ENCODE measurements around the gene SCCPDH.

GRCh38 chr1:246773213-246773641 is 49.0 kb downstream of the SCCPDH start:
- no peak for TF ChIP-seq CTCF (IDR thresholded peaks at IDR 0.05)
- no peak for TF ChIP-seq POLR2A (IDR thresholded peaks at IDR 0.05)
